ENCODE measurements around the gene ARSB.

- TF ChIP-seq PBX3 (IDR thresholded peaks at IDR 0.05; ENCODE audit: insufficient replicate concordance, low read depth, low read length) (no peak), CEBPB (IDR thresholded peaks at IDR 0.05; ENCODE audit: borderline replicate concordance in 1 of 2, low read depth in 2 of 2, low read length in 2 of 2) (no peak), POLR2AphosphoS5 (IDR thresholded peaks at IDR 0.05; ENCODE audit: low read length) (no peak)
These were observed 95.6 kb downstream of the ARSB start for GRCh38 chr5:78889369-78890140.

All from GM12878 (cell line).